ENCODE data around the gene DNM3. TPM values are rescaled to one million over a fixed set of nuclear protein-coding genes. Genes with fewer than 3 reads are reported as not detected.

The DNM3 gene
- total RNA-seq, 1 donor from 2014 or later, result 15.4 TPM

DNA sequence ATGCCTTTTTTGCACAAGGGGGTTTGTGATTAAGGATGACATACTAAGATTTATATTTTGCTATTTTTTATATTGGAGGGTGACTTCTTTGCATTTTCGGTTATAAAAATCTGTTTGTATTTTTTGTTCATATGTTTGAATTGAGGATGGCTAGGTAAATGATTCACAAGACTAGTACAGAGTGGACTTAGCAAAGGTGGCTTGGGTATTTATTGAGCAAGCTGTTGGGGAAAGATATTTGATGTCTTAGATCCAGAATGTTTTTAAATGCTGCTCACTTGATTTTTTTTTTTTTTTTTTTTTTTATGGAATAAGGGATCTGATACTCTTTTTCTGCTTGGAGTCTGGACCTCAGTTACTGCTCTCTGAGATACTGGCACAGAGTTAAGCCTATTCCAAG lies 100.6 kb downstream of the DNM3 start:
- TF ChIP-seq, protein P1, sequence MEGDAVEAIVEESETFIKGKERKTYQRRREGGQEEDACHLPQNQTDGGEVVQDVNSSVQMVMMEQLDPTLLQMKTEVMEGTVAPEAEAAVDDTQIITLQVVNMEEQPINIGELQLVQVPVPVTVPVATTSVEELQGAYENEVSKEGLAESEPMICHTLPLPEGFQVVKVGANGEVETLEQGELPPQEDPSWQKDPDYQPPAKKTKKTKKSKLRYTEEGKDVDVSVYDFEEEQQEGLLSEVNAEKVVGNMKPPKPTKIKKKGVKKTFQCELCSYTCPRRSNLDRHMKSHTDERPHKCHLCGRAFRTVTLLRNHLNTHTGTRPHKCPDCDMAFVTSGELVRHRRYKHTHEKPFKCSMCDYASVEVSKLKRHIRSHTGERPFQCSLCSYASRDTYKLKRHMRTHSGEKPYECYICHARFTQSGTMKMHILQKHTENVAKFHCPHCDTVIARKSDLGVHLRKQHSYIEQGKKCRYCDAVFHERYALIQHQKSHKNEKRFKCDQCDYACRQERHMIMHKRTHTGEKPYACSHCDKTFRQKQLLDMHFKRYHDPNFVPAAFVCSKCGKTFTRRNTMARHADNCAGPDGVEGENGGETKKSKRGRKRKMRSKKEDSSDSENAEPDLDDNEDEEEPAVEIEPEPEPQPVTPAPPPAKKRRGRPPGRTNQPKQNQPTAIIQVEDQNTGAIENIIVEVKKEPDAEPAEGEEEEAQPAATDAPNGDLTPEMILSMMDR (IDR thresholded peaks at IDR 0.05), result no peak
- Histone ChIP-seq H3K4me3 (no peak overlapping the region), H3K36me3 (no peaks in the 10 kb centered on the region), H3K4me1 (no peaks in the 10 kb centered on the region), H3K27ac (no peak overlapping the region), H3K27me3 (no peaks in the 10 kb centered on the region), H3K9me3 (no peaks in the 10 kb centered on the region)
- DNase-seq (no peak), ATAC-seq (no peak)
- intact Hi-C loops (cut with DNase I), result no loop called here

DNA sequence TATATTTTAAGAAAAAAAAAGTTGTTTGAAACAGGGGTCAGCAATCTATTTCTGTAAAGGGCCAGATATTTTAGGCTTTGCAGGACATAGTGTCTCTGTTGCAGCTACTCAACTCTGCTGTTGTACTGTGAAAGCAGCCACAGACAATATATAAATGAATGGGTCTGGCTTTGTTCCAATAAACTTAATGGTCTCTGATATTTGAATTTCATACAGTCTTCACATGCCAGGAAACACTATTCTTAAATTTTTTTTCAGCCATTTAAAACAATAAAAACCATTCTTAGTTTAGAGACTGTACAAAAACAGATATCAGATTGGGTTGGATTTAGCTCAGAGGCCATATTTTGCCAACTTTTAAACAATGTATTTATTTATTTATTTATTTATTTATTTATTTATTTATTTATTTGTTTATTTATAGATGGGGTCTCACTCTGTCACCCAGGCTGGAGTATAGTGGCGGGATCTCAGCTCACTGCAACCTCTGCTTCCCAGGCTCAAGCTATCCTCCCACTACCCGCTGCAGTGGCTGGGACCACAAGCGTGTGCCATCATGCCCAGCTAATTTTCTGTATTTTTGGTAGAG lies 102.8 kb downstream of the DNM3 start:
- Histone ChIP-seq H3K27me3 (no peaks in the 10 kb centered on the region), H3K27ac (no peak overlapping the region), H3K4me1 (no peaks in the 10 kb centered on the region), H3K4me3 (no peak overlapping the region), H3K36me3 (no peaks in the 10 kb centered on the region), H3K9me3 (no peaks in the 10 kb centered on the region)
- ATAC-seq, result no peak
- no peak for DNase-seq
- intact Hi-C loops (cut with DNase I), result no loop called here
- TF ChIP-seq, protein P1 (IDR thresholded peaks at IDR 0.05), result no peak

DNA sequence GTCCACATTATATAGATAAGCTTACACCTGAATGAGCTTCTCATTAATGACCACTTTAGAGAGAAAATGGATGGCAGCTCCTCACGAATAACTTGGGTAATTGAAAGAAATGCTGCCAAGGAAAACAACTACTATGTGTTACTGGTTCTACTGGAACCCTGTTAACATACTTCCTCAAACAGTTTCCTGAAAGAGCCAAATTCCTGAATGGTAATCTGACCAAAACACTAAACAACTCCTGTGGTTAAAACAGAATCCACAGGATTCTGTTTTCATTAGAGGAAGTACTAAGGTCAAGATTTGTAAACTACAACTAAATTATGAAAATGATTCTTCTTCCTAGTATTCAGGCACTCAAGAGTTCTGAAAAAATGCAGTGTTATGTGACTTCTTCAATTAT lies 107.2 kb downstream of the DNM3 start:
- H3K27me3 ChIP-seq, result no peaks in the 10 kb centered on the region
- peak; percentile 39 for ATAC-seq
- TF ChIP-seq, protein P1 (IDR thresholded peaks at IDR 0.05), result no peak
- H3K36me3 ChIP-seq, result no peaks in the 10 kb centered on the region
- H3K9me3 ChIP-seq, result no peaks in the 10 kb centered on the region
- H3K4me3 ChIP-seq, result no peak overlapping the region
- no peak for DNase-seq
- no peak overlapping the region for H3K27ac ChIP-seq
- no peaks in the 10 kb centered on the region for H3K4me1 ChIP-seq
- intact Hi-C loops (cut with DNase I), result no loop called here

DNA sequence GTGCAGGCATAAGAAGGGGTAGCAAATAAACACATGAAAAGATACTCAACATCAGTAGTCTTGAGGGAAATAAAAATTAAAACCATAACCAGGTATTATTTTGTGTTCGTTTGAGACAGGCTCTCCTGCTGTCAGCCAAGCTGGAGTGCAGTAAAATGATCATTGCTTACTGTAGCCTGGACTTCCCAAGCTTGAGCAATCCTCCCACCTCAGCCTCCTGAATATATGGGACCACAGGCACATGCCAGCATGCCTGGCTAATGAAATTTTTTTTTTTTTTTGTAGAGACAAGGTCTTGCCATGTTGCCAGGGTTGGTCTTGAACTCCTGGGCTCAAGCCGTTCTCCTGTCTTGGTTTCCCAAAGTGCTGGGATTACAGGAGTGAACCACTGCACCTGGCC lies 108.0 kb downstream of the DNM3 start:
- ATAC-seq (no peak), DNase-seq (no peak)
- Histone ChIP-seq H3K4me1 (no peaks in the 10 kb centered on the region), H3K27me3 (no peaks in the 10 kb centered on the region), H3K9me3 (no peaks in the 10 kb centered on the region), H3K4me3 (no peak overlapping the region), H3K36me3 (no peaks in the 10 kb centered on the region), H3K27ac (no peak overlapping the region)
- TF ChIP-seq, protein P1 (IDR thresholded peaks at IDR 0.05), result no peak
- intact Hi-C loops (cut with DNase I), result no loop called here

DNA sequence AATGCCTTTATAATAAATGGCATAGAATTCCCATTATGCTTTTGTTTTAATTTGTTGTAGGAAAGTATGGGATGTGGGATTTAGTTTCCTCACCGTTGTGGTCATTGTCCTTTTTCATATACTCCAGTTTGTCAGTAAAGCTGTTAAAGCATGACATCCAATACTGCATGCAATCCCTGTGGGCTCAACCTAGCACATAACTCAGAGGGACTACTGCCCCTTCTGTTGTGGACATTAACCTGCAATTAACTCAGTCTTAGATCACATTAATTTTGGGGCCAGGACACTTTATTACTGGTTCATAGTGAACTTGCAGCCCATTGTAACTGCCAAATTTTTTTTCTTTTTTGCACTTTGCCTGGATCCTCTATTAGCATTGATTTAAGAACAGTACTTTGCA lies 112.5 kb downstream of the DNM3 start:
- H3K27ac ChIP-seq, result no peak overlapping the region
- TF ChIP-seq, protein P1 (IDR thresholded peaks at IDR 0.05), result no peak
- DNase-seq (no peak), ATAC-seq (no peak)
- no peaks in the 10 kb centered on the region for H3K27me3 ChIP-seq
- intact Hi-C loops (cut with DNase I), result no loop called here
- no peak overlapping the region for H3K4me3 ChIP-seq
- H3K9me3 ChIP-seq, result no peaks in the 10 kb centered on the region
- H3K36me3 ChIP-seq, result no peaks in the 10 kb centered on the region
- H3K4me1 ChIP-seq, result no peaks in the 10 kb centered on the region

DNA sequence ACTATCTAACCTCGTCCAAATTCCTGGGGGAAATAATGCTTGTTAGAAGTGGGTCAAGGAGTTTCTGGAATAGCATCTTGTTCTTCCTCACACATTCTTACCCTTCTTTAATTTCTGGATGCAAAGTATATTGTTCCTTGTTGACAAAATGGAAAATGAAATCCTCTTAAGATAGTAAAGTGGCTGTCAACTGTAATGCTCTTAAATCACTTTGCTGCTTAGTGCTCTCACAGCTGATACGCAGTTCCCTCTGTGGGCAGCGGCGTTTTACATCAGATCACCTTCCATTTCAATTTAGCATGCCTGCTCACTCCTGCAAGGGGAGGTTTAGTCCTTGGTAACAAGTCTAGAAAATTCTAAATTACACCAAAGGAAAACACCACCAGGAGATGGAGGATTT lies 113.1 kb downstream of the DNM3 start:
- Histone ChIP-seq H3K36me3 (no peaks in the 10 kb centered on the region), H3K4me3 (no peak overlapping the region), H3K27me3 (no peaks in the 10 kb centered on the region), H3K9me3 (no peaks in the 10 kb centered on the region), H3K4me1 (no peaks in the 10 kb centered on the region), H3K27ac (no peak overlapping the region)
- DNase-seq (no peak), ATAC-seq (peak; percentile 36)
- TF ChIP-seq, protein P1 (IDR thresholded peaks at IDR 0.05), result no peak
- intact Hi-C loops (cut with DNase I), result no loop called here

Data from upper lobe of right lung (tissue), 1 donor.